ENCODE measurements around the gene PRODH2. TPM values are rescaled to one million over a fixed set of nuclear protein-coding genes. Genes with fewer than 3 reads are reported as not detected.

PRODH2 gene
- total and polyA plus RNA-seq, 10 of the 15 experiments (the other 5 are each of a cell fraction or from before 2014, with no cell fraction given) = 0.07 TPM; not detected in 9

DNA sequence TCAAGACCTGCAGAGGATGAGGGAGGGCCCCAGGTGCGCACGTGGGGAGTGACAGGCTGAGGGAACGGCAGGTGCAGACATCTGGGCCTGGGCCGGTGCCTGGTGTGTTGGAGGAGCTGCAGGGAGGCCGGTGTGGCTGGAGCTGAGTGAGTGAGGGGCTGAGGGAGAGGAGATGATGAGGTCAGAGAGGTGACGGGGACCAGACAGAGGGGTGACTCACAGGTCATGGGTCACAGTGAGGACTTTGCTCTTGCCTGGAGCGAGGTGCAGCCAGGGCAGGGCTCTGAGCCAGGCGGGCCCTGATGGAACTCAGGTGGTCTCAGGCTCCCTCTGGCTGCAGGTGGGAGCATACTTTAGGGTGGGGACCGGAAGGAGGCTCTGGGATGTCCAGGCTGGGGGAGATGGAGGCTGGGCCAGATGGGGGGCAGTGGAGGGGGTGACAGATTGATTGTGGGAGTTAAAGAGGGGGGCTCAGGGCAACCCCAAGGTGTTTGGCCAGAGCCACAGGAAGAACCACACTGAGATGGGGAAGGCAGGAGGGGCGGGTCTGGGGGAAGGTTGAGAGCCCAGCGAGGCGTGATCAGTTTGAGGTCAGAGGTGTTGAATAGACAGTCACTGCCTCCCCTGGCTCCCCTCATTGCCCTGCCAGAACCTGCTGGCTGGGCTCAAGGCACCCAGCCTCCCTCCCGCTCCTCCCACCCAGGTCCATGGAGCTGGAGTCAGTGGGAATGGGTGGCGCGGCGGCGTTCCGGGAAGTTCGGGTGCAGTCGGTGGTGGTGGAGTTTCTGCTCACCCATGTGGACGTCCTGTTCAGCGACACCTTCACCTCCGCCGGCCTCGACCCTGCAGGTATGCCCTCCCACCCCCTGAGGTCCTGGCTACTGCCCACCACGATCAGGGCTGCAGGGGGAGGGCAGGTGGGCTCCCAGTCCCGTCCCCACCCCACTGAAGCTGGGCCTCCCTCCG, 28.9 kb downstream of the PRODH2 start:
- Histone ChIP-seq H3K27ac (ENCODE audit: control insufficient read depth, insufficient read depth) (no peak overlapping the region), H3K9me3 (replicated peaks; ENCODE audit: control insufficient read depth, insufficient read depth, low read length) (no peaks in the 10 kb centered on the region), H3K9ac (ENCODE audit: control insufficient read depth, insufficient read depth, low read length) (no peak overlapping the region), H3K4me1 (ENCODE audit: control insufficient read depth, insufficient read depth, low read length) (no peaks in the 10 kb centered on the region), H2AFZ (ENCODE audit: control insufficient read depth, low read depth, low read length) (no peak overlapping the region), H3K27me3 (replicated peaks in 1 of 2; ENCODE audit: control insufficient read depth in 2 of 2, insufficient read depth in 2 of 2, low read length in 1 of 2) (no peaks in the 10 kb centered on the region), H3K79me2 (ENCODE audit: control insufficient read depth, insufficient read depth, low read length) (no peaks in the 10 kb centered on the region), H3K4me3 (no peak overlapping the region), H4K20me1 (ENCODE audit: control insufficient read depth, insufficient read depth) (no peaks in the 10 kb centered on the region), H3K4me2 (ENCODE audit: control insufficient read depth, insufficient read depth) (no peak overlapping the region), H3K36me3 (ENCODE audit: control insufficient read depth in 2 of 2, insufficient read depth in 2 of 2, low read length in 1 of 2) (no peaks in the 10 kb centered on the region; a peak in 1 of 4 replicates)
- ChIA-PET POLR2A (no interaction called here), CTCF (no interaction called here), SMC1A (ENCODE audit: uncharacterized antibody, unreplicated experiment) (no interaction called here), RAD21 (ENCODE audit: unreplicated experiment) (interaction anchor here (0.6 kb wide), 1 partner anchor 99 kb away, joined by 3 read pairs; no protein-coding TSS in a partner anchor)
- WGBS (ENCODE audit: insufficient coverage, insufficient replicate concordance, low lambda C conversion rate, missing lambda C conversion rate) = 80% methylated on average over 16 of the region's 28 CpGs
- no peak for FAIRE-seq
- intact Hi-C loops (cut with micrococcal nuclease; ENCODE audit: unreplicated experiment) = no loop called here
- in situ Hi-C loops (cut with MboI) = no loop called here
- ATAC-seq = peak; percentile 55
- no TSS peak for BruUV-seq (replicated peaks)
- no peak for DNase-seq (ENCODE audit: low read depth, low spot score)
- TF ChIP-seq SMC3 (IDR thresholded peaks at IDR 0.05; ENCODE audit: borderline replicate concordance, low read length) (0 out of 2 replicates have a peak, but pooled peaks have one; percentile 5), RB1 (IDR thresholded peaks at IDR 0.05; ENCODE audit: borderline replicate concordance) (no peak), HDGF (IDR thresholded peaks at IDR 0.05) (no peak), MTA3 (IDR thresholded peaks at IDR 0.05; ENCODE audit: borderline replicate concordance, low read length) (no peak), RCOR1 (conservative IDR thresholded peaks at IDR 0.05; ENCODE audit: low read depth, low read length) (no peak), CHD1 (IDR thresholded peaks at IDR 0.05; ENCODE audit: low read depth, low read length) (no peak), SIN3A (IDR thresholded peaks at IDR 0.05; ENCODE audit: low read depth, low read length) (no peak), KDM1A (IDR thresholded peaks at IDR 0.05; ENCODE audit: borderline replicate concordance) (no peak), KLF5 (IDR thresholded peaks at IDR 0.05; ENCODE audit: partially characterized antibody) (no peak), SMARCA5 (IDR thresholded peaks at IDR 0.05) (no peak)
- TF ChIP-seq, protein P1, sequence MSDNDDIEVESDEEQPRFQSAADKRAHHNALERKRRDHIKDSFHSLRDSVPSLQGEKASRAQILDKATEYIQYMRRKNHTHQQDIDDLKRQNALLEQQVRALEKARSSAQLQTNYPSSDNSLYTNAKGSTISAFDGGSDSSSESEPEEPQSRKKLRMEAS (IDR thresholded peaks at IDR 0.05; ENCODE audit: low read depth, low read length) = no peak
- TF ChIP-seq, protein P2, sequence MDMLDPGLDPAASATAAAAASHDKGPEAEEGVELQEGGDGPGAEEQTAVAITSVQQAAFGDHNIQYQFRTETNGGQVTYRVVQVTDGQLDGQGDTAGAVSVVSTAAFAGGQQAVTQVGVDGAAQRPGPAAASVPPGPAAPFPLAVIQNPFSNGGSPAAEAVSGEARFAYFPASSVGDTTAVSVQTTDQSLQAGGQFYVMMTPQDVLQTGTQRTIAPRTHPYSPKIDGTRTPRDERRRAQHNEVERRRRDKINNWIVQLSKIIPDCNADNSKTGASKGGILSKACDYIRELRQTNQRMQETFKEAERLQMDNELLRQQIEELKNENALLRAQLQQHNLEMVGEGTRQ (IDR thresholded peaks at IDR 0.05; ENCODE audit: borderline replicate concordance, low read depth, low read length) = no peak
- TF ChIP-seq, protein P3, sequence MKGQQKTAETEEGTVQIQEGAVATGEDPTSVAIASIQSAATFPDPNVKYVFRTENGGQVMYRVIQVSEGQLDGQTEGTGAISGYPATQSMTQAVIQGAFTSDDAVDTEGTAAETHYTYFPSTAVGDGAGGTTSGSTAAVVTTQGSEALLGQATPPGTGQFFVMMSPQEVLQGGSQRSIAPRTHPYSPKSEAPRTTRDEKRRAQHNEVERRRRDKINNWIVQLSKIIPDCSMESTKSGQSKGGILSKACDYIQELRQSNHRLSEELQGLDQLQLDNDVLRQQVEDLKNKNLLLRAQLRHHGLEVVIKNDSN (IDR thresholded peaks at IDR 0.05; ENCODE audit: borderline replicate concordance, extremely low read length, insufficient read depth, low read depth, low read length) = no peak
- TF ChIP-seq, protein P4, sequence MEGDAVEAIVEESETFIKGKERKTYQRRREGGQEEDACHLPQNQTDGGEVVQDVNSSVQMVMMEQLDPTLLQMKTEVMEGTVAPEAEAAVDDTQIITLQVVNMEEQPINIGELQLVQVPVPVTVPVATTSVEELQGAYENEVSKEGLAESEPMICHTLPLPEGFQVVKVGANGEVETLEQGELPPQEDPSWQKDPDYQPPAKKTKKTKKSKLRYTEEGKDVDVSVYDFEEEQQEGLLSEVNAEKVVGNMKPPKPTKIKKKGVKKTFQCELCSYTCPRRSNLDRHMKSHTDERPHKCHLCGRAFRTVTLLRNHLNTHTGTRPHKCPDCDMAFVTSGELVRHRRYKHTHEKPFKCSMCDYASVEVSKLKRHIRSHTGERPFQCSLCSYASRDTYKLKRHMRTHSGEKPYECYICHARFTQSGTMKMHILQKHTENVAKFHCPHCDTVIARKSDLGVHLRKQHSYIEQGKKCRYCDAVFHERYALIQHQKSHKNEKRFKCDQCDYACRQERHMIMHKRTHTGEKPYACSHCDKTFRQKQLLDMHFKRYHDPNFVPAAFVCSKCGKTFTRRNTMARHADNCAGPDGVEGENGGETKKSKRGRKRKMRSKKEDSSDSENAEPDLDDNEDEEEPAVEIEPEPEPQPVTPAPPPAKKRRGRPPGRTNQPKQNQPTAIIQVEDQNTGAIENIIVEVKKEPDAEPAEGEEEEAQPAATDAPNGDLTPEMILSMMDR (IDR thresholded peaks at IDR 0.05 in 2 of 3, conservative IDR thresholded peaks at IDR 0.05 in 1 of 3; ENCODE audit: control insufficient read depth in 2 of 3, extremely low read depth in 1 of 3, insufficient read depth in 1 of 3, low read depth in 3 of 3, low read length in 3 of 3) = peak in 2 of 3 experiments; percentile 5 to 26; a peak in 2 of 6 replicates
